ENCODE measurements around the gene TARM1. TPM values are rescaled to one million over a fixed set of nuclear protein-coding genes. Genes with fewer than 3 reads are reported as not detected.

The TARM1 gene
- not detected for total RNA-seq (ENCODE audit: unreplicated experiment)
- long read RNA-seq = 0 reads

DNA sequence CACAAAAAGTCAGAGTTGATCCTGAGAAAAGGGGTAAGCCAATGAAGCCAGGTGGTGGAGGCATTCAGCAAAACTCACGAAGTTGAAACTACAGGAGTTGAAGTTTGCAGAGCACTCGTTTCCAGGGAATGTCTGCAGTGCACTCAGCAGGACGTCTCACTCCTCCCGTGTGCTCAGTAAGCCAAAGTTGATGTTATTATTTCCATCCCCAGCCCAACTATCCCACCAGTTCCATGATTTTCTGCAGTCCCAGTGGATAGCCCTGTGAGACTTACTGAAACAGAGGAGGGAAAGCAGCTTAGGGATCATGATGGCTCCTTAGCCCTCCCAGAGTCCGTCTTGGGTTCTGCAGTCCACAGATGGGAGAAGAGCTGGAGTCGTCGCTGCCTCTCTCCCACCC lies at the start of gene TARM1:
TARM1 (minus strand) TSS at position 334 of the 400 bp plus-strand sequence; CDS start at position 309, 25 bp downstream.
- no peaks in the 10 kb centered on the region for H3K4me1 Mint-ChIP-seq (ENCODE audit: low read depth, unreplicated experiment)
- H3K36me3 Mint-ChIP-seq (ENCODE audit: unreplicated experiment) = no peaks in the 10 kb centered on the region
- no peaks in the 10 kb centered on the region for H3K27me3 Mint-ChIP-seq (ENCODE audit: unreplicated experiment)
- TF ChIP-seq, protein P1, sequence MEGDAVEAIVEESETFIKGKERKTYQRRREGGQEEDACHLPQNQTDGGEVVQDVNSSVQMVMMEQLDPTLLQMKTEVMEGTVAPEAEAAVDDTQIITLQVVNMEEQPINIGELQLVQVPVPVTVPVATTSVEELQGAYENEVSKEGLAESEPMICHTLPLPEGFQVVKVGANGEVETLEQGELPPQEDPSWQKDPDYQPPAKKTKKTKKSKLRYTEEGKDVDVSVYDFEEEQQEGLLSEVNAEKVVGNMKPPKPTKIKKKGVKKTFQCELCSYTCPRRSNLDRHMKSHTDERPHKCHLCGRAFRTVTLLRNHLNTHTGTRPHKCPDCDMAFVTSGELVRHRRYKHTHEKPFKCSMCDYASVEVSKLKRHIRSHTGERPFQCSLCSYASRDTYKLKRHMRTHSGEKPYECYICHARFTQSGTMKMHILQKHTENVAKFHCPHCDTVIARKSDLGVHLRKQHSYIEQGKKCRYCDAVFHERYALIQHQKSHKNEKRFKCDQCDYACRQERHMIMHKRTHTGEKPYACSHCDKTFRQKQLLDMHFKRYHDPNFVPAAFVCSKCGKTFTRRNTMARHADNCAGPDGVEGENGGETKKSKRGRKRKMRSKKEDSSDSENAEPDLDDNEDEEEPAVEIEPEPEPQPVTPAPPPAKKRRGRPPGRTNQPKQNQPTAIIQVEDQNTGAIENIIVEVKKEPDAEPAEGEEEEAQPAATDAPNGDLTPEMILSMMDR (IDR thresholded peaks at IDR 0.05; ENCODE audit: partially characterized antibody, unreplicated experiment) = no peak
- no peak within 1 kb of the TSS for H3K27ac Mint-ChIP-seq (ENCODE audit: unreplicated experiment)
- no peak for DNase-seq
- no peaks in the 10 kb centered on the region for H3K9me3 Mint-ChIP-seq (ENCODE audit: unreplicated experiment)
- no peak within 1 kb of the TSS for H3K4me3 Mint-ChIP-seq (ENCODE audit: unreplicated experiment)

DNA sequence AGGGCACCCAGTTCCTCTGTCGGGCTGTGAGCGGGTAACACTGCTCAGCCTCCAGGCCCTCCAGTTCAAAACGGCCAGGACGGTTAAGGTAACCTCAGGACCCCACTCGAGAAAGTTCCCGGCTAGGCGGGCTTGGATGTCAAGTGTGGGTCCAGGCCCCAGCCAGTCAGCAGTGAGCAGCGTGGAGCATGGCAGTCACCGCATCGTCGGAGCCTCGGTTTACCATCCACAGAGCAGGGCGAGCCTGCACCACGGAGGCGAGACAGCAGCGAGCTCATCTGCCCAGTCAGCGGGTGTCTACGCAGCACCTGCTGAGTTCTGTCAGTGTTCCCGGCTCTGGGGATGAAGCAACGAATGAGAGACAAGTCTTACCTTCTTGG lies 48.4 kb upstream of the TARM1 start:
- TF ChIP-seq, protein P1 (IDR thresholded peaks at IDR 0.05; ENCODE audit: partially characterized antibody, unreplicated experiment) = no peak
- H3K4me3 Mint-ChIP-seq (ENCODE audit: unreplicated experiment) = no peak overlapping the region
- peaks cover 5% of the 10 kb centered on the region for H3K9me3 Mint-ChIP-seq (ENCODE audit: unreplicated experiment)
- no peak for DNase-seq
- peaks cover 4% of the 10 kb centered on the region for H3K27me3 Mint-ChIP-seq (ENCODE audit: unreplicated experiment)
- no peaks in the 10 kb centered on the region for H3K4me1 Mint-ChIP-seq (ENCODE audit: low read depth, unreplicated experiment)
- no peaks in the 10 kb centered on the region for H3K36me3 Mint-ChIP-seq (ENCODE audit: unreplicated experiment)
- no peak overlapping the region for H3K27ac Mint-ChIP-seq (ENCODE audit: unreplicated experiment)

DNA sequence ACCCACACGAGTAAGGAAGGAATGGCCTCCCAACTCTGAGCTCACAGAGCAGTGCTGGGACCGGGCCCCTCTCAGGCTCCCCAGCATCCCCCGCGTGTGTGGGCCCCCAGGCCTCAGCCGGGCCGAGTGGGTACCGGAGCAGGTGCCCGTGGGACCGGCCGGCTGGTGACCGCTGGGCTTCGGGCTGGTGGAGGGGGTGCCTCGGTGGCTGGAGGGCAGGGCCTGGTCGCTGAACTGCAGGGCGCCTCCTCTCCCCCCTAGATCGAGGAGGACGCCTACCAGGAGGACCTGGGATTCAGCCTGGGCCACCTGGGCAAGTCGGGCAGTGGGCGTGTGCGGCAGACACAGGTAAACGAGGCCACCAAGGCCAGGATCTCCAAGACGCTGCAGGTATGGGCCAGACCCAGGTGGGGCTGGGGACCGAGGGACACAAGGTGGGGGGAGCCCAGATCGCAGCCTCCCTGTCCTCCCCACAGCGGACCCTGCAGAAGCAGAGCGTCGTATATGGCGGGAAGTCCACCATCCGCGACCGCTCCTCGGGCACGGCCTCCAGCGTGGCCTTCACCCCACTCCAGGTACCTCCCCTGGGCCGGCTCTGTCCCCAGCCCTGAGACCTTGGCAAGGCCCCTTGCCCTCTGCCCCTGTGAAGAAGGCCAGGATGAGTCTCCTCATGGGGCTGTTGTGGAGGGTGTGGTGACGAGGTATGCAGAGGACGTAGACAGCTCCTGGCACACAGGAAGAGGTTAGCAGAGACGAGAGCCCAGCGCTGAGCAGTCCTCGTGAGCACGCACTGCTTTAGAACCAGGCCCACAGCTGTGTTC lies 47.8 kb upstream of the TARM1 start:
- no peaks in the 10 kb centered on the region for H3K27me3 Mint-ChIP-seq (ENCODE audit: unreplicated experiment)
- H3K36me3 Mint-ChIP-seq (ENCODE audit: unreplicated experiment) = no peaks in the 10 kb centered on the region

DNA sequence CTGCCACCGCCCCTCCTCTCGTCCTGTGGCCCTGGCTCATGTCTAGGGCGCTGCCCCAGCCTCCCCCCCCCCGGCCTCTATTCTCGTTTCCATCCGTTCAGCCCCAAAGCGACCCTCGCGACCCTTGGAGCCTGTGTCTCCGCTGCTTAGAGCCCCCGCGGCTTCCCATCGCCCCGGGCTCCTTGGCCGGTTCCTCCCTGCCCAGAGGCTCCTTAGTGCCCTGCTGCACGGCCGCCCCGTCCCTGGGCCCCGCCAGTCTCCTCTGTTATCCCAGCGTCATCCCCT lies 47.2 kb upstream of the TARM1 start:
- no peaks in the 10 kb centered on the region for H3K36me3 Mint-ChIP-seq (ENCODE audit: unreplicated experiment)
- no peak for DNase-seq
- H3K4me3 Mint-ChIP-seq (ENCODE audit: unreplicated experiment) = no peak overlapping the region

More for the DNA sequence above, 47.8 kb upstream of the TARM1 start:
- H3K4me1 Mint-ChIP-seq (ENCODE audit: low read depth, unreplicated experiment) = no peaks in the 10 kb centered on the region
- DNase-seq = no peak
- no peak overlapping the region for H3K27ac Mint-ChIP-seq (ENCODE audit: unreplicated experiment)
- H3K4me3 Mint-ChIP-seq (ENCODE audit: unreplicated experiment) = no peak overlapping the region
- TF ChIP-seq, protein P1 (IDR thresholded peaks at IDR 0.05; ENCODE audit: partially characterized antibody, unreplicated experiment) = no peak
- H3K9me3 Mint-ChIP-seq (ENCODE audit: unreplicated experiment) = no peaks in the 10 kb centered on the region

More for the DNA sequence above, 47.2 kb upstream of the TARM1 start:
- TF ChIP-seq, protein P1 (IDR thresholded peaks at IDR 0.05; ENCODE audit: partially characterized antibody, unreplicated experiment) = no peak
- Mint-ChIP-seq H3K4me1 (ENCODE audit: low read depth, unreplicated experiment) (no peaks in the 10 kb centered on the region), H3K27ac (ENCODE audit: unreplicated experiment) (no peak overlapping the region), H3K9me3 (ENCODE audit: unreplicated experiment) (no peaks in the 10 kb centered on the region), H3K27me3 (ENCODE audit: unreplicated experiment) (no peaks in the 10 kb centered on the region)

All from glutamatergic neuron (in vitro differentiated cells).